A549 treated with CORT108297 at 1 μM for 4 hours (cell line): ENCODE data around the gene SCRG1. TPM values are rescaled to one million over a fixed set of nuclear protein-coding genes. Genes with fewer than 3 reads are reported as not detected.

Source experiments
- total RNA-seq: library from RNA; stranded (reverse); fragments of 200-300 nt; extraction: Qiagen RNA extraction; gene quantifications from 5 replicates; pipeline ENCODE4 v1.2.3, GENCODE V29; 2022

SCRG1 gene
- total RNA-seq, result not detected in 5 replicates

DNA sequence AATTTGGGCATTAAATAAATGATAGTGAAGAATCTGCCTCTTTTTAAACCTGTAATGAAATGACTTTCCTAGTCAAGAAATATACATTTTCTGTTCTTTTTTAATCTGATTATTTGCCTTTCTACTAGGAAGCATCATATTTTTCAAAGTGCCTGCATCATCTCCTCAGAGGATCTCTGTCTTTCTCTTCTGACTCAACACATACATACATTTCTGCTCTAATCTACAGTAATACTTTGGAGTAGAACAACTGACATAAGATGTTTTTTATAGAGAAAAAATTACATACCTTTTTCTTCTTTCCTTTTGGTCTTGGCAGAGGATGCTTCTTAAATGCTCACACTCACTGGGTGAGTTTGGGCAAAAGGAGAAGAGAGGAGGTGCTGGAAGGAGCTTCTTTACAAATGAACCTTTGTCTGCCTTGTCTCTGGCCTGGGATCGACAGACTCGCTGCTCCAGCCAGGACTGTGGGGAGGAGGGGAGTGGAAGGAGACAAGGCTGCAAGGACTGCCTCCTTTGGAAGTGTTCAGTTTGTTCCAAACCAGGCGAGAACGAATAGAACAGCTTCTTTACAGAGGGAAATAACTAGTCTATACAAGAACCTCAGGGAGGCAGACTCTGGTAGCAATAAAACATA lies at the start of gene SCRG1:
Gene SCRG1 (minus strand): TSS at position 338 of the 637 bp plus-strand sequence. CDS start 7,702 bp downstream, outside the sequence.

DNA sequence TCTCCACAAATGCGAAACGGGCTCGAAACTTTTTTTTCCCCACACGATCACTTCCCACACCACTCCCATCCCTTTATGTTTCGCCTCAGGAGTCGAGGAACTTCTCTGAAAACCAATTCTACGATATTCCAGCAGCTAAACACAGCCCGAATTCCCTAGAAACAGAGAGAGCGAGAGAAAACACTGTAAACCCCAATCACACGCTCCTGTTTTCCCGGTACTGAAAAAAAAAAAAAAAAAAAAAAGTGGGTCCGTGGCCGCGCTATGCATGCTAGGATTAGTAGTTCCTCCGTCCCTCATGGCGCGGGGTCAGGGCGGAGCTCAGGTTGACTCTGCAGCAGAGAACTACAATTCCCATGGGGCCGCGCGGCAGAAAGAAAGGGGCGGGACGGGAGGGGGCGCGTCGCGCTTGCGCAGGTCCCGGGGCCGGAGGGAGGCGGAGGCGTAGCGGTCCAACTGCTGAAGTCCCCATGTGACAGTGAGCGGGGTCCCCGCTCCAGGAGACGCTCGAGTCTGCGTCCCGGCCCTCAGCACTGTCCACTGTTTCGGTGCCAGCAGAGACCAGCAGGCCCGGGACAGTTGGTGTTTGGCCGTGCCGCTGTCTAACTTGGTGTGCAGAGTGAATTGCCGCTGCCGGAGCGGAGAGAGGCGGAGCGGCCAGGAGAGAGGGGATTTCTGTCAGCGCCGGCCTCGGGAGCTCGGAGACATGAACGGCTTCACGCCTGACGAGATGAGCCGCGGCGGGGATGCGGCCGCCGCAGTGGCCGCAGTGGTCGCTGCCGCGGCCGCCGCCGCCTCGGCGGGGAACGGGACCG lies 28.2 kb downstream of the SCRG1 start, which contains the start of gene SAP30:
Gene SAP30 (plus strand): TSS at position 478 of the 815 bp plus-strand sequence. CDS start 229 bp downstream, at position 707.

Other genes starting within 250 kb of the SCRG1 start
- gene GALNT7, start 230.3 kb downstream of the SCRG1 start, total RNA-seq, result 21.6 to 31.1 TPM (median 26.7 TPM) in 5 replicates
- 99.8 to 141 TPM (median 136 TPM) in 5 replicates for gene HMGB2, start 64.8 kb downstream of the SCRG1 start, total RNA-seq
- 19.9 to 22.9 TPM (median 21.3 TPM) in 5 replicates for gene SAP30, start 28.2 kb downstream of the SCRG1 start, total RNA-seq
- gene HAND2, start 131.1 kb upstream of the SCRG1 start, total RNA-seq, result 0.22 to 0.81 TPM (median 0.49 TPM) in 5 replicates